ENCODE measurements around the gene PIK3C2G. TPM values are rescaled to one million over a fixed set of nuclear protein-coding genes. Genes with fewer than 3 reads are reported as not detected.
"Not testable (repeated sequence)": the region's sequence is repeated elsewhere in the genome, so short reads cannot be mapped to it uniquely, and the experiment has no call there.

The PIK3C2G gene
- total RNA-seq, 1 donor from 2014 or later: not detected

DNA sequence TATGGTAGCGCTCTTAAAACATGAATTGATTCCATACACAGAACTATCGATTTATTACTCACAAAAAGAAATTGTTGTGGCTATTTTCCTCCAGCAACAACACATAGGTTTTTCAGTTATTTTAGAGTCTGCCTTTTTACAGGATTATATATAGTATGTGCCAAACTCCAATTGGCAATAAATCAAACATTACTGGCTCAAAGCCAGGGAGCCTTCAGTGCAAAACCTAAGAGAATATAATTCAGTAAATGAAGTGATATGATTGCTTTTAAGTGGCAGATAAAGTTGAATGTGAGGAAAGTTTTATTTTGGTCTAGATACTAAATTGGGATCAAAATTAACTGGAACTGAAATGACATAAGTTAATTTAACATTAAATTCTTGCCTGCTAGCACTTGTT, 234.8 kb downstream of the PIK3C2G start:
- DNase-seq (ENCODE audit: low spot score) (no peak), ATAC-seq (no peak)
- intact Hi-C loops (cut with DNase I): no loop called here

DNA sequence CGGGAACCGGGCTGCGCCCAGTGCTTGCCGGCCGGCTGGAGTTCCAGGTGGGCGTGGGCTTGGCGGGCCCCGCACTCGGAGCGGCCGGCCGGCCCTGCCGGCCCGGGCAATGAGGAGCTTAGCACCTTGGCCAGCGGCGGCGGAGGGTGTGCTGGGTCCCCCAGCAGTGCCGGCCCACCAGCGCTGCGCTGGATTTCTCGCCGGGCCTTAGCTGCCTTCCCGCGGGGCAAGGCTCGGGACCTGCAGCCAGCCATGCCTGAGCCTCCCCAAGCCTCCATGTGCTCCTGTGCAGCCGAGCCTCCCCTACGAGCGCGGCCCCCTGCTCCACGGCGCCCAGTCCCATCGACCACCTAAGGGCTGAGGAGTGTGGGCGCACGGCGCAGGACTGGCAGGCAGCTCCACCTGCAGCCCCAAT, 238.8 kb downstream of the PIK3C2G start:
- DNase-seq (ENCODE audit: low spot score); intact Hi-C loops (cut with DNase I); ATAC-seq: not testable (repeated sequence)

GRCh38 chr12:18500736-18501135, 239.4 kb downstream of the PIK3C2G start:
- intact Hi-C loops (cut with DNase I); DNase-seq (ENCODE audit: low spot score); ATAC-seq: not testable (repeated sequence)

GRCh38 chr12:18502422-18502968, 241.2 kb downstream of the PIK3C2G start:
- ATAC-seq (no peak), DNase-seq (ENCODE audit: low spot score) (no peak)
- intact Hi-C loops (cut with DNase I): no loop called here

DNA sequence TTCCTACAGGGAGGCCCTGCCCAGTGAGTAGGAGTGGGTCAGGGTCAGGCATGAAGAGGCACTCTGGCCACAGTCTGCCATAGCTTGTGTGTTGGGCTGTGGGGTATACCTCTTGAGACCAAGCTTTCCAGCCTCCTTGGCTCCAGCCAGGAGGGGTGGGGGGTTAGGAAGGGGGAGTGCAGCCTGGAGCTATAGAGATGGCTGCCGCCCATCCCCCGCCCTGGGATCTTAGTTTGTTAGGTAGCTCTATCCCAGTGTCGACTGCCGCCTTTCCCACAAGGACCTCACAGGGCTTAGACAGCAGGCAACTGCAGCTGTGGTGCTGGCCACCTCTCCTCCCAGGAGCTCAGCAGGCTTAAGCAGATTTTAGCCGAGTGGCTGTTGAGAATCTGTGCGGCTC, 260.1 kb downstream of the PIK3C2G start:
- DNase-seq (ENCODE audit: low spot score): no peak
- intact Hi-C loops (cut with DNase I): no loop called here
- no peak for ATAC-seq

DNA sequence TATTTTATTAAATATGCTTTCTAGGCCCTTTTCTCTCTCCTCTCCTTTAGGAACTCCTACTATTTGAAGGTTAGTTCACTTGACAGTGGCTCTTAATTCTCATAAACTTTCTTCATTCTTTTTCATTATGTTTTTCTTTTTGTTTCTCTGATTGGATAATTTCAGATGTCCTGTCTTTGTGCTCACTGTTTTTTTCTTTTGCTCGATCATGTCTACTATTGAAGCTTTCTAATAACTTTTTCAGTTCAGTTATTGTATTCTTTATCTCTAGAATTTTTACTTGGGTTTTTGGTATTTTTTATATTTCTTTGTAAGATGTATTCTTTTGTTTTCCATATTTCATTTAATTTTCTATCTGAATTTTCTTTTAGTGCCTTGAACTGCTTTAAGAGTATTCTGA, 261.5 kb downstream of the PIK3C2G start:
- DNase-seq (ENCODE audit: low spot score) (no peak), ATAC-seq (no peak)
- intact Hi-C loops (cut with DNase I): no loop called here

DNA sequence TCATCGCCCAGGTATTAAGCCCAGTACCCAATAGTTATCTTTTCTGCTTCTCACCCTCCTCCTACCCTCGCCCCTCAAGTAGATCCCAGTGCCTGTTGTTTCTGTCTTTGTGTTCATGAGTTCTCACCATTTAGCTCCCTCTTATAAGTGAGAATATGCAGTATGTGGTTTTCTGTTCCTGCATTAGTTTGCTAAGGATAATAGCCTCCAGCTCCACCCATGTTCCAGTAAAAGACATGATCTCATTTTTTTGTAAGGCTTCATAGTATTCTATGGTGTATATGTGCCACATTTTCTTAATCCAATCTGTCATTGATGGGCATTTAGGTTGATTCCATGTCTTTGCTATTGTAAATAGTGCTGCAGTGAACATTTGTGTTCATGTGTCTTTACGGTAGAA, 281.2 kb downstream of the PIK3C2G start:
- ATAC-seq; intact Hi-C loops (cut with DNase I); DNase-seq (ENCODE audit: low spot score): not testable (repeated sequence)

- DNase-seq (ENCODE audit: low spot score) (no peak), ATAC-seq (peak; percentile 65)
- intact Hi-C loops (cut with DNase I): no loop called here
Measured at GRCh38 chr12:18546399-18546798, 285.1 kb downstream of the PIK3C2G start.

DNA sequence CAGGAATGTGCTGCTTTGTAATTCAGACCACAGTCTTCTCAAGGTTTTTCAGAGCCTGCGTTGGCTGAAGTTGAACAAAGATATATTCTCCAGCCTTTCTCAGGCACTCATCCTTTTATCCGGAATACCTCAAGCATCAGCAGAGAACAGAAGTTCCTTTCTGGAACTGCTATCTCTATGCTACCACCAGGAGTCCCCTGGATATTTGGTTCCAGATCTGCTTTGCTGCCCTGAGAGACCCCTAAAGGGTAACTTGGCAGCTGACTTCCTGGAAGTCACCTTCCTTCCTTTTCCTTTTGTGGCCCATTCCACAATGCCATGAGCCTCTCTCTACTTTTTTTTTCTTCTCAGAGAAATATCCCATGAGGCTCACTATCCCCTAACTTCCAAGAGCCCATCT, 288.3 kb downstream of the PIK3C2G start:
- ATAC-seq (no peak), DNase-seq (ENCODE audit: low spot score) (no peak)
- intact Hi-C loops (cut with DNase I): no loop called here

DNA sequence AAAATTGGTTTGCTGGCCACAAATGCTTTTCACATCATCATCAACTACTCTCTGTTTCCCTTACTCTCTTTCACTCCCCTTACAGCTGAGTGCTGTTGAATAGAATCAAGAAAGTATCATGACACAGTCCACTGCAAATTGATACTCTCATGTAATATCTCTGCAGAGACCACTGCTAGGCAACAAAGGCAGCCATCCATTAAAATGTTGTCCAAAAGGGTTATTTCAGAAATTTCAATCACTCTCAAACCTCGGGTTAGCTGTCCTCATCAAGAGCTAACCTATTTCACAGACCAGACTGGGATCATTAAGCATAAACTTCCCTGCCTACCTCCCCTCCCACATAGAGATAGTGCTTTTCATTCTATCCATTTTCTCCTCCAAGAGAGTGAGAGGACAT, 289.8 kb downstream of the PIK3C2G start:
- no peak for ATAC-seq
- intact Hi-C loops (cut with DNase I): no loop called here
- DNase-seq (ENCODE audit: low spot score): no peak

- no peak for ATAC-seq
- no peak for DNase-seq (ENCODE audit: low spot score)
- intact Hi-C loops (cut with DNase I): no loop called here
Measured at GRCh38 chr12:18551701-18552100, 290.4 kb downstream of the PIK3C2G start.

GRCh38 chr12:18552829-18553228, 291.5 kb downstream of the PIK3C2G start:
- intact Hi-C loops (cut with DNase I): no loop called here
- DNase-seq (ENCODE audit: low spot score) (no peak), ATAC-seq (no peak)

DNA sequence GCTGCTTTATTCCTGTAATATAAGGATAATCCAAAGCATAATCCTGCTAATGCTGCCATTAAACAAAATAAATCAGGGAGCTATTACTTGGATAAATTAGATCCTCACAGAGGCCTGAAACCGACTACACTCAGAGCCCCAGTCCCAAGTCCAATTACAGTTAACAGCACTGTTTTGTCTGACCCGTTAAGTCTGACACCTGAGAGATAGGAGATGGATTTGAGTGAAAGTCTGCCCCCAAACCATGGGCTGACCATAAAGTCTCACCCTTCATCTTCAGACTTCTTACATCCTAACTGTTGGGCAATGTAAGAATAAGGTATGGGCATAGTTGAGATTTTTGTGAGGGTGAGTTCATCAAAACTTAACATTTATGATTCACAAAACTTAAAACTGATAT, 294.8 kb downstream of the PIK3C2G start:
- ATAC-seq: no peak
- intact Hi-C loops (cut with DNase I): no loop called here
- DNase-seq (ENCODE audit: low spot score): no peak

GRCh38 chr12:18559242-18559641, 297.9 kb downstream of the PIK3C2G start:
- DNase-seq (ENCODE audit: low spot score) (no peak), ATAC-seq (no peak)
- intact Hi-C loops (cut with DNase I): no loop called here

- ATAC-seq (no peak), DNase-seq (ENCODE audit: low spot score) (no peak)
- intact Hi-C loops (cut with DNase I): no loop called here
Measured at GRCh38 chr12:18562531-18562930, 301.2 kb downstream of the PIK3C2G start.

DNA sequence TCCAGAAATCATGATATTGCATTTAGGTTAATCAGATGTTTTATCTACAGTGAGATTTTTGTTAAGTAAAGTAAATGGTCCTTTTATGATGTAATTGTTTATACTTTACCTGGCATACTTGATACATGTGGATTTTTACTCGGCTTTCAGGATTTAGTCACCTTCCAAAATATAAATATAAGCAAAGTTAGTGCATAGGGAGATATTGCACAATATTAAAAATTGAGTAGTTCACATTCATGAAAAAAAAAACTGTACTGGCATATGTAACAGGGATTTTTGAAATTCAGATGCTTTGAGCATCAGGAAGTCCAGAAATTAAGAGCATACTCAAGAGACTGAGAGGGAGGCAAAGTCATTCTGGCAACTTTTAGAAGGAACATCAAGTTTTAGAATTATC, 303.0 kb downstream of the PIK3C2G start:
- intact Hi-C loops (cut with DNase I): no loop called here
- DNase-seq (ENCODE audit: low spot score) (no peak), ATAC-seq (no peak)

GRCh38 chr12:18567787-18568186, 306.5 kb downstream of the PIK3C2G start:
- no peak for DNase-seq (ENCODE audit: low spot score)
- no peak for ATAC-seq

DNA sequence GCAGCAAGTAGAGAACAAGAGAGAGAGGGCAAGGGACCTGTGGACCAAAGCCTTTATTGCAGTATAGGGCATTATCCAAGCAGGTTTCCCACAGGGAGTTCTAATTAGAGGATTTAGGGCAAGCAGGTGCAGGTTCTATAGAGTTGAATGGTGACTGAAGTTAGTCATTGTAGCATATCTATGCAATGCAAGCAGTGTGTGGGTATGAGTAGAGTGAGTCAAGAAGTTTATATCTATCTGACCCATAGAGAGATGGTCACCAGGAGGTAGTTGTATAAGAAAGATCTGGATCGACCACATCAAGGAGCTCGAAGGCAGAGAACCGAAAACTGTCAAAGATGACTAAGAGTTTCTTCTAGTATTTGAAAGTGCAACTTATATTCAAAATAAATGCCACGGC, 309.2 kb downstream of the PIK3C2G start:
- no peak for DNase-seq (ENCODE audit: low spot score)
- no peak for ATAC-seq
- intact Hi-C loops (cut with DNase I): no loop called here

More at GRCh38 chr12:18567787-18568186, 306.5 kb downstream of the PIK3C2G start:
- intact Hi-C loops (cut with DNase I): no loop called here

DNA sequence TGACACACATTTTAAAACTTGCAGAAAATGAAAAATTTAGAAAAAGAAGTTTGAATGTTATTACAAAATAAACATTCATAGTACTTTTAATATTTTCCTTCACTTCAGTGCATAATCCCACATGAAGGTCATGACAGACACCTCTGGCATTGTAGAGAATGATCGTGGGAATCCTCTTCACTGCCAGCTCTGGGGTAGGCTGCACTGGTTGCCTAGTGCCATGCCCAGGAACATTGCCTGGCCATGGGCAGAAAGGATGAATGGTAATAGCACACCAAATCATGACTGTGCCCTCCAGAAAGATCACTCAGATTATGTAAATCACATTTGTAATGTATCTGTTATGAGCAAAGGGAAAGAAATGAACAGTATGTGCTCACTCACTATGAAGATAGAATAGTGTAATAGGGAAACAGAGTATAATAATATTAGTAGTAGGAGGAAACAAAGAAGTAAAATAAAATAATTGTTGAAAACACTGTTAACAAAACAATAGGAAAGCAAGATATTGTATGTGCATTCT, 314.8 kb downstream of the PIK3C2G start:
- ATAC-seq: no peak
- intact Hi-C loops (cut with DNase I): no loop called here
- DNase-seq (ENCODE audit: low spot score): no peak

DNA sequence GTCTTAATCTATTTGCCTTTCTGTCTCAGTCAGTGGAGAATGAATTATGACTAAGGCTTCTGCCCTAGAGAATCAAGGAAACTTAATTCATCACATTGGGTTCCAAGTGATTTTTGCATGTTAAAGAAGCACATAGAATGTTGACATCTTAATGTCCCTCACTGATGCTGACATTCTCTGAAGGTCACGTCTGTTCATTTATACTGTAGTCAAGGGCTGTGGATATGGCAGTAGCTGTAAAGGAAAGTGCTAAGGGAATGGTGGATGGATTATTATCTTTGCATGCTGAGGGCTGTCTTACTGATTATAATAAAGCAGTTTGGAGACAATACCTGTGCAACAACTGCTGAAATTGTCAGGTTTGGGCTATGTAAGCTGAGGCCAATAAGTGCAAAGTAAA, 315.3 kb downstream of the PIK3C2G start:
- intact Hi-C loops (cut with DNase I): no loop called here
- DNase-seq (ENCODE audit: low spot score) (no peak), ATAC-seq (no peak)

DNA sequence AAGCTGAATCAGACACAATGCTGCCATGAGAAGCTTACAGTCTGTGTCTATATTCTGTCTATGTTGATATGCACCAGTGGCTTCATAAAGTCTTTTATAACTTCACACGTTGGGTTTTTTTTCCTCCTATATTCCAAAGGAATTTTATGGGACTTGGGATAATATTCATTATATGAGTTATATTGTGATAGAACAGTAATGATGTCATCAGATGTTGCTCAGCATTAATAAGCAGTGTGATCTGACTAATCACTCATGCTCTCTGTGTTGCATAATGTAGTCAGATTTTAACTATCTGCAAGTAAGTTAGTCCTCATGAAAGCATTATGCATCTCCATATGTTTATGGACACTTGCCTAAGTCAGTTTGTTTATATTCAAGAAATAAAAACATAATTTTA, 316.9 kb downstream of the PIK3C2G start:
- no peak for ATAC-seq
- intact Hi-C loops (cut with DNase I): no loop called here
- no peak for DNase-seq (ENCODE audit: low spot score)
